COR-L47 (cell line): ENCODE data around the gene MICAL2.

Experiments used
- DNase-seq: peaks from one replicate; lab custom pipeline; 2025; lab: John Stamatoyannopoulos, UW

The MICAL2 gene

GRCh38 chr11:12271826-12272366, 161.5 kb downstream of the MICAL2 start:
- DNase-seq, result no peak

DNA sequence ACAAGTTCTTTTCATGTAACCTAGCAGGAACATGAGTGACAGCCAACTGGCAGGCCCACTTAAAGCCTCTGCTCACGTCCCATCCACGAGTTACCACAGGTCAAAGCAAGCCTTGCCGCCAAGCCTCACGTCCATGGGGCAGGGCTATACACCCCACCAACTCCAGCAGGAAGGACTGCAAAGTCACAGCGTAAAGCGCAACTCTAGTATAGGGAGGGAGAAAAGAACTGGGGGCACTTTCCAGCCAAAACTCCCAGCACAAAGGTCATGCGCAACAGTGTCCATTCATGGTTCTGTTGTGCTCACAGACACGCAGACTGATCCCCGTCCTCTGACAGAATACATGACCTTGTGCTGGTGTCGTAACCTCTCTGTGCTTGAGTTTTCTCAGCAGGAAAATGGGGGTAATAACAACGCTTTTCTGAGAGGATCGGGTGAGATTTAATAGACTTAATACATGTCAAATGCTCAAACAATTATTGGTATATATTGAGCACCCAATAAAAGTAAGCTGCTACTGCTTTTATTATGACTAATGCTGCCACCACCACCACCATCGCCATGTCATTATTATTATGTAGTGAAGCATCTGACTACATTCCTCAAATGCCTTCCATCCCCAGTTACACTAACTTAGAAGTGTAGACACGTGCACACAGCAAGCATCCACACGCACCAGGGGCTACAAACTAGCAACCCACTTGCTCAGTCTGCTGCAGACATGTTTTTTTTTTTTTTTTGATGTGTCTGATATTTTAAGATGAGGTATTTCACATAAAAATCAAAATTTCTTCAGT, 162.6 kb downstream of the MICAL2 start:
- no peak for DNase-seq

DNA sequence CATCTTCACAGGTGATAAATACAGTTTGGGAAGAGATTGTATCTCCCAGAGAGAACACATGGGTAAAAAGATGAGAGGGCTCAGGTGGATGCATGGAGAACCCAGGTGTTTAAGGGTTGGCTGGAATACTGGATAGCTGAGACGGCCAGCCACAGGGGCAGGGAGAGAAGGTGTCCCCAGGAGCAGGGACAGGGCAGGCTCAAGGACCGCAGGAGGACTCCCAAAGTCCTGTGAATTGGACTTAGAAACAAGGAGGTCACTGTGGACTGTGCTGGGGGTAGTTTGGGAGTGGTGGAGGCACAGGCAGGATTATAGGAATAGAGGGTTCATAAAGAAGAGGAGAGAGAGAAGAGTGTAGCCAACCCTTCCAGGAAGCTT, 163.2 kb downstream of the MICAL2 start:
- DNase-seq, result no peak

DNA sequence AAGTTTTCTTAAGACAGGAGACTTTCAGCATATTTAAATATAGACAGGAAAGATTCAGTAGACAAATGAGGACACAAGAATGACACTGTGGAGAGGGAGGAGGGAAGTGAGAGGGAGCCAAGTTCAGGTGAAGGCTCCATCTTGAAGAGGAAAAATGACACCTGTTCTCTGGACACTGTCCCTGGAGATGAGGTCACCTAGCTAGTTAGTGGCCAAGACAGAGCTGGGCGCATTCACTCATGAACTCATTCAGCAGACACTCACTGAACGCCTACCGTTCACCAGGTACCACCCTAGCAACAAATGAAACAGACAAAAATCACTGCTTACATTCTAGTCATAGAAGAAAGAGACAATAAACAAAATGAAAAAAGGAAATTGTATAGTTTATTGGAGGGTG, 163.7 kb downstream of the MICAL2 start:
- DNase-seq, result no peak

GRCh38 chr11:12274558-12275197, 164.3 kb downstream of the MICAL2 start:
- no peak for DNase-seq

DNA sequence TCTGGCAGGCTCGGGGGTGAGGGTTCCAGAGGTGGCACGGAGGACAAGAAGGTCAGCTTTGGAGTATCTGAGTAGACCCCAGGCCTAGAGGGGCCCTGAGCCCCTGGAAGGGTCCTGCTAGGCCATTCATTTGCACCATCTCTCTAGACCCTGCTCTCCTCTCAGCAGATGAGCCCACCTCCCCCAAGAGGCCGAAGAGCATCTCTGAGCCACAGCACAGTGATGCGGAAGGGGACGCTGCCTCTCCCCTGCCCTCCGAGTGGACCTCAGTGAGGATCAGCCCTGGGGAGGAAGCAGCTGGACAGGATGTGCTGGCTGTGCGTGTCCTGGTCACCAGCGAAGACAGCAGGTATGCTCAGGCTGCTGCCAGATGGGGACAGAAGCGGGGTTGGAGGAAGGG, 165.4 kb downstream of the MICAL2 start:
- no peak for DNase-seq

DNA sequence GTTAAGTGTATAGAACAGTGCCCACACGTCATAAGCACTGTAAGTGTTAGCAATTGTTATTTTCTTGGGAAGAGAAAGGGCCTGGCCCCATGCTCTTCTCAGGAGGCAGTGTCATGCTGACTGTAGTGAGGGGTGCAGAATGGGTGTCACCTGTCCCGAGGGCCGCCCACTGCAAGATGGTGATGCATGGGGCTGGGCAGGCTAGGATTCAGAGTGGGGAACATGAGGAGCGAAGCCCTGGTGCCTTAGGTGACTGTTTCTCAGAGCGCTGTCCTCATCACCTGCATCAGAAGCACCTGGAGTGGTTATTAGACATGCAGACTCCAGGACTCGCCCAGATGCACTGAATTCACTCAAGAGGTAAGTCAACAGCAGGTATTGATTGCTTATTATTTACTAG, 166.0 kb downstream of the MICAL2 start:
- DNase-seq, result peak; percentile 83

DNA sequence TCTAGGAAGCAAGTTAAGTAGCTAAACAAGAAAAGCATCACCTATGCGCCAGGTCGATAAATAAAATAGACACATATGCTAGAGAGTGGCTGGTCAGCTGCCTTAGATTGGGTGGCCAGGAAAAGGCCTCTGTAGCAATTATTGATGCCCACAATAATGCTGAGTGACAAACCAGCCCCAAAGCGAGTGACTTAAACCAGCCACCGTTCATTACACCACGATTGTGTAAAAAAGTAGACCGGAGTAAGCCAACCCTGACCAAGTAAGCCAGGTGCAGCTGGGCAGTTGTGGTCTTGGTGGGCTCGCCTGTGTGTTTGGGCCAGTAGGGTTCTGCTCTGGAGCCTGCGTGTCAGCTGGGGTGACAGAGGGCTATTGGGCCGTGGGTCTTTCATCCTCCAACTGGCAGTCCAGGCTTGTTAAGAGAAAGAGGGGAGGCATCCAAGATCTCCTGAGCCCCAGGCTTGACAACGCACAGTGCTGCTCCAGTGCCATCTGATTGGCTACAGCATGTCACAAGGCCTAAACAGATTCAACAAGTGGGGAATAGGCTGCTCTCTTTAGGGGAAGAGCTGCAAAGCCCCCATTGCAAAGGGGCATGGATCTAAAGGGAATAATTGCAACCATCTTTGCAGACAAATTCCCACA, 166.6 kb downstream of the MICAL2 start:
- no peak for DNase-seq

DNA sequence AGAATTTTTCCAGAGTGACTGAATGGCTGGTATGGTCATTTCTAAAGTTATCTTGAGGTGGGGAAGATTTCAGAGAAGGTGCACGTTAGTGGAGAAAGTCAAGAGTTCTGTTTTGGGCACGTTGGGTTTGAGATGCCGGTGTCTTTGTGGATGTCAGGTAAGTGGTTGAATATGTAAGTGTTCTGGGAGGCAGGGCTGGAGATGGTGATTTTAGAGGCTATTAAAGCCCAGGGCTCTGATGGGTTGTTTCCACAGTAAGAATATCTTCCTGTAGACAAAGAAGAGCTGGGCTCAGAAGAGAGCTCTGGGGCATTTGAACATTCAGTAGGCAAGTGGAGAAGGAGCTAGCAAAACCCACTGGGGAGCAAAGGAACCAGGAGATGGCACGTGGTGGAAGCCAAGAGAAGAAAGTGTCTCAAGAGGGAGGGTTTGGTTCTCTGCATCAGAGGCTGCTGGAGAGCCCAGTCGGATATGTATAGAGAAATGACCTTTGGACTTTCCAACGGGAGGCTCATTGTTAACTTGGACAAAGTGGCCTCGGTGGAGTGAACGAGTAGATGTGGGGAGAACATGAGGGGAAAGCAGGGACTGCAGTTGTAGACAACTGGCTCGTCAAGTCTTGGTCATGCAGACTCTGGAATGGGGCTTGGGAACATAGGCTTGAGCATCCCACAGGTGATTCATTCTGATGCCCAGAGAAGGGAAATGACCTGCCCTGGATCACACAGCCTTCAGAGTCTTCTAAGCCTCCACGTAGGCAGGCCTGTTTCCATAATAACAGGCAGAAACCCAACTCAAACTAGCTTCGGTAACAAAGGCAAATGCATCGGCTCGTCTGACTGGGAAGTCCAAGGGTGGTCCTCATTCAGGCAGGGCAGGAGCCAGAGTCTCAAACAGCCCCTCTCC, 168.6 kb downstream of the MICAL2 start:
- DNase-seq, result no peak

DNA sequence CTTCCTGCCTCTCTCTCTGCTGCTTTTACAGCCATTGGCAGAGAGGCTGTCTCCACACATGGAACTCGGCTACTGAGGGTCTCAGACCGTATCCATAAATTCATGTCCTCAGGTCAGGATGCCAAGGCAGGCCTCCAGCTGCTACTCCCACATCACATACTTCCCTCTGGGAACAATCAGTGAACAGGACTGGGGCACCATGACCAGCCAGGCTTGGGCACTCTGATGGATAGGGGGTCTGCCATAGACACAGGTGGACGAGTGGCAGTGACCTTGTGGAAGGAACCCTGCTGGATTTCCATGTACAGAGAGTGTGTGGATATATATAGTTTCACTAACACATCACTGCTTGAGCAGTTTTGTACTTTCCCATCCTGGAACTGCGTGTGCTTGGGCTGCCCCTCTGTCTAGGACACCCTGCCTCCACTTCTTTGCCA, 169.3 kb downstream of the MICAL2 start:
- DNase-seq, result no peak

DNA sequence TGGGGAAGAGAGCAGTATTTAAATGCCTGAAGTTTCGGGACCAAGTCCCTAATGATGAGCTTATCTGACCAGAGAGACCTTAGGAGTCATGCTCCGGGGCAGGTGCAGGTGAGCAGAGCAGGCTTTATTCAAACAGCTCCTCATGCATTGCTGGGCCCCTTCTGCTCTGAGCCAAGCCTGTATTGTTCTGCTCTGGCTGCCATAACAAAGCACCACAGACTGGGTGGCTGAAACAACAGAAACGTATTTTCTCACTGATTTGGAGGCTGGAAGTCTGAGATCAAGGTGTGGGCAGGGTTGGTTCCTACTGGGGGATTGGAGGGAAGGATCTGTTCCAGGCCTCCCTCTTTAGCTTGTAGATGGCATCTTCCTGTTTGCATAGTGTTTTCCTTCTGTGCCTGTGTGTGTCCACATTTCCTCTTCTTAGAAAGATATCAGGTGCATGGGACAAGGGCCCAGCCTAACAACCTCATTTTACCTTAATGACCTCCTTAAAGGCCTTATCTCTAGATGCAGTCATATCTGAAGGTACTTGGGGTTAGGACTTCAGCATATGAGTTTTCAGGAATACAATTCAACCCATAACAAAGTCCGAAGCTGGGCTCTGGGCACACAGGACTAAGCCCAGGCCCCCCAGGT, 169.9 kb downstream of the MICAL2 start:
- no peak for DNase-seq

DNA sequence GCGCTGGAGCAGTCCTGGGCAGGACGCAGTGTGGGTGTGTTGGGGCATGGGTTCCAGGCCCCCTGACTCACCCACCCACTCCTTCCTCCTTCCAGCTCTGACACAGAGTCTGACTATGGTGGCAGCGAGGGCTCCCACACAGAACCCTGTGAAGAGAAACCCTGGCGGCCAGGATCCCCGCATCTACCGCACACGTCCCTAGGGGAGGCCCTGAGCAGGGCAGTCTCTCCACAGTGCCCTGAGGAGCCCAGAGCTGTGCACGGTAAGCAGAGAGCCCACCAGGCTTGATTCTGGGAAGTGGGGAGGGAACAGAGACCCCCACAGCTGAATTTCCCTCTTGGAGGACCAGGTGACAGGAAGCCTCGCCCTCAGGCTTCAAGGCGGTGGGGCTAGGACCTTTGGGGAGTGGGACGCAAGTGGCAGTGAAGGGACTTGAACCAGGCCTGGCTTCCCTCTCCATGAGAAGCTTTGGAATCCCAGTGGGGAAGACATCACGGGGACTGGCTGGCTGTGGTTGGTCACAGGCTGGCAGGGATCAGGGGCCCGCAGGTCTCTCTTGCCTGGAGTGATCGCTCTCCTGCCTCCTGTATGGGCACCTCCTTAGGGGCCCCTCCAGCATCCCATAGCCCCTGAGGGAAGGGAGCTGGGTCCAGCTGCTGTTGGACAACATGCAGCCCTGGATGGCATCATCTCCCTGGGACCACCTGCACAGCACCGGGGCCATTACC, 170.6 kb downstream of the MICAL2 start:
- no peak for DNase-seq

DNA sequence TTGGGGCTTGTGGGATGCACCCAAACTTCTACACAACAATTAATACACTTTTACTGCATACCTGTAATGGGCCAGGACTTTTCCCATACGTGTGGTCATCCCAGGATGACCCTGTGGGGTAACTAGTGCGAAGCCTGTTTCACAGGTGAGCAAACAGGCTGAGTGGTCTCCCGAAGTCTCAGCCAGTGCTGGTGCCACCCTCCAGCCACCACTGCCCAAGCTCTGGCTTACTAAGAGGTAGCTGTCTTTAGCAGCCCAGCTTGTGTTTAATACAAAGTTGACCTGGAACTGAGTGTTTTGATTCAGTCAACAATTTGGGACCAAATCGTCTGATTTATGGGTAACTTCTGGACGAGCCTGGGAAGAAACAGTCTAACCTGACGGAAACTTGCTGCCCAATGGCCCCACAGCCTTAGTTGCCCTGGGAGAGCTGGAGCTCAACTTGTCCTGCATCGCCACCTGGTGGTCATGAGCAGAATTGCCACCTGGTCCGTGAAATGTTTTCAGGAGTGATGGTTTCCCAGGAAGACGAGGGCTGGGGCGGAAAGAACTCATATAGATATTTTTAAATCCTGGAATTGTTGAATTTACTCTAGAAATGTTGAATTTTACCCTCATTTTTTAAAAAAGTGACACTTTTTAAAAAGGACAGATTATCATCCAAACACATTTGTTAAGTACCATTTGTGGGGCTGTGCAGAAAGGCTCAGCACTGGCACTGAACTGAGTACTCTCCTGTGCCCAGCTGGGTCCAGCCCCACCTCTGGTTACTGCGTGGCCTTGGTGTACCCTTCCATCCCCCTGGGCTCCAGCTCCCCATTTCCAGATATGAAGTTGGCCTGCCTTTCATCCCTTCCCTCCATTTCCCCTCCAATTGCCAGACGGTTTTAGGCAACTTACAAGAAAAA, 171.4 kb downstream of the MICAL2 start:
- DNase-seq, result peak; percentile 71

- no peak for DNase-seq
These were observed 172.3 kb downstream of the MICAL2 start for GRCh38 chr11:12282676-12283075.

DNA sequence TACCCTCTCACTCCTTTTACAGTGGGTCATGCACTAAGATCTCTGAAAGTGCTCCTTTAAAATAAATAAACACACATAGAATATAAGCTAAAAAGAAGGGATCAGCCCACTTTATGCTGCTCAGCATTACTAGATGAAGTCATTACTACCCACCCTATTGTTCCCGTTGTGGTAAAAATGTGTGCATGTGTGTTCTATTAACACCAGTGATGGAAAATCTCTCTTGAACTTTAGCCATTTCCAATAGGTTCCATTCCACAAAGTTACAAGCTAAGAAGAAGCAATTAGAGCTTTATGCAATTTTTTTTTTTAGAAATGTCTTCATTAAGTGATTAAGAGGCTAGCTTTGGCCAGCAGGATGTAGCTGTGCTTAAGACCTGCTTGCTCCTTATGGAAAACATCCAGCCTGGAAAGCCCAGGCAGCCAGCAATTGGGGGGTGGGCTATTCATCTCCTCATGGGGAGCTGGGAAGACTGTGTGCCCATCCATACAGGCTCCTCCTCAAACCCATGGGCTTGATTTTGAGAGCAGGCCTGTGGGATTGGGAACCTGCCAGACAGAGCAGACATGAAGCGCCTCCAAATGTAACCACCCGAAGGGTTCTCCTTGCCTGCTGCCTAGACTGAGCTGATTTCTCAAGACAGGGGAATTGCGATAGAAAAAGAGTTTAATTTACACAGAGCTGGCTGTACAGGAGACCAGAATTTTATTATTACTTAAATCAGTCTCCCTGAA, 174.1 kb downstream of the MICAL2 start:
- DNase-seq, result no peak

- no peak for DNase-seq
These were observed 174.7 kb downstream of the MICAL2 start for GRCh38 chr11:12285106-12285505.

DNA sequence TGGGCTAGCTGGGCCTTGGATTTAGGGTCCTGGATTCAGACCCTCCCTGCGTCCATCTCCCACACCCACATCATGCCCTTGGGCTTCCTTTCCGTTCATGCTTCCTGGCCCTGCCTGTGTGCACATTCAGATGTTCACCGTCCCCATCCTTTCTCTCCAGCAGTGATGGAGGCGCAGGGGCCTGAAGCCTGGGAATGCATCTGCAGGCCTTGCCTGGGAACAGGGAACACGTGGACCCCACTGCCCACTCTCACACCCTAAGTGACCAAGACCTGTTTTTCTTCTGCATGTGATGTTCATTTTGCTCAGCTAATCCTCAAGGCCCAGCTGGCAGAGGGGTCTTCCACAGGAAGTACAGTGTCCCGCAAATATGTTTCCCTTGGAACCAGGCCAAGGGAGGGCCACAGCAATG, 175.4 kb downstream of the MICAL2 start:
- no peak for DNase-seq

DNA sequence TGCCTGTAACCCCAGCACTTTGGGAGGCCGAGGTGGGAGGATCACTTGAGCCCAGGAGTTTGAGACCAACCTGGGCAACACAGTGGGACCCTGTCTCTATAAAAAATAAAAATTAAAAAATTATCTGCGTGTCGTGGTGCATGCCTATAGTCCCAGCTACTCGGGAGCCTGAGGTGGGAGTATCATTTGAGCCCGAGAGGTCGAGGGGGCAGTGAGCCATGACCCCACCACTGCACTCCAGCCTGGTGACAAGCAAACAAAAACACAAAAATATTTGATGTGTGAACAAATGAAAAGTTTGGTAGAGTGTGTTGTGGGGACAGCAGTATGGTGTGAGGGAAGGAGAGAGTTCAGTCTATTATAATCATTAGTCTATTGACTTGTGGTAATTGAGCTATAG, 176.2 kb downstream of the MICAL2 start:
- DNase-seq, result no peak

GRCh38 chr11:12287009-12287373, 176.6 kb downstream of the MICAL2 start:
- no peak for DNase-seq
